Activated CD8-positive, alpha-beta memory T cell treated with anti-CD3 and anti-CD28 coated beads, Interleukin-2, amount 50 U/mL, for 24 hours (primary cell): Measurements from ENCODE around the gene MACROD2.

Experiments
- DNase-seq: peaks from one replicate; pipeline ENCODE4 v3.0.0-alpha.2; 2020; ENCODE audit errors: extremely low read depth

MACROD2 gene

GRCh38 chr20:15578113-15578512, 1582.8 kb downstream of the MACROD2 start:
- DNase-seq, result no peak

GRCh38 chr20:15579688-15580087, 1584.4 kb downstream of the MACROD2 start:
- no peak for DNase-seq

GRCh38 chr20:15582146-15582760, 1586.9 kb downstream of the MACROD2 start:
- no peak for DNase-seq

- no peak for DNase-seq
Observed at GRCh38 chr20:15584507-15584906, 1589.2 kb downstream of the MACROD2 start.

- DNase-seq, result no peak
Observed at GRCh38 chr20:15593081-15593480, 1597.8 kb downstream of the MACROD2 start.

GRCh38 chr20:15594158-15594695, 1598.9 kb downstream of the MACROD2 start:
- DNase-seq, result no peak

GRCh38 chr20:15596220-15596890, 1601.0 kb downstream of the MACROD2 start:
- DNase-seq, result no peak

- DNase-seq, result no peak
Observed at GRCh38 chr20:15597306-15597705, 1602.0 kb downstream of the MACROD2 start.

GRCh38 chr20:15599961-15600360, 1604.6 kb downstream of the MACROD2 start:
- no peak for DNase-seq

- DNase-seq, result no peak
Observed at GRCh38 chr20:15600565-15600964, 1605.2 kb downstream of the MACROD2 start.

- no peak for DNase-seq
Observed at GRCh38 chr20:15603506-15603905, 1608.2 kb downstream of the MACROD2 start.

- no peak for DNase-seq
Observed at GRCh38 chr20:15603978-15604805, 1608.9 kb downstream of the MACROD2 start.

GRCh38 chr20:15609921-15610320, 1614.6 kb downstream of the MACROD2 start:
- no peak for DNase-seq

GRCh38 chr20:15610787-15611186, 1615.5 kb downstream of the MACROD2 start:
- DNase-seq, result no peak

- DNase-seq, result no peak
Observed at GRCh38 chr20:15611541-15611940, 1616.2 kb downstream of the MACROD2 start.

- no peak for DNase-seq
Observed at GRCh38 chr20:15612198-15612597, 1616.9 kb downstream of the MACROD2 start.

GRCh38 chr20:15612769-15613168, 1617.5 kb downstream of the MACROD2 start:
- DNase-seq, result no peak

GRCh38 chr20:15613530-15613929, 1618.2 kb downstream of the MACROD2 start:
- DNase-seq, result no peak

GRCh38 chr20:15616626-15617025, 1621.3 kb downstream of the MACROD2 start:
- no peak for DNase-seq

- DNase-seq, result no peak
Observed at GRCh38 chr20:15618110-15618509, 1622.8 kb downstream of the MACROD2 start.

- no peak for DNase-seq
Observed at GRCh38 chr20:15618912-15619311, 1623.6 kb downstream of the MACROD2 start.

GRCh38 chr20:15619341-15619740, 1624.0 kb downstream of the MACROD2 start:
- DNase-seq, result no peak
